Measurements from ENCODE around the gene TUBAL3.

Gene TUBAL3

DNA sequence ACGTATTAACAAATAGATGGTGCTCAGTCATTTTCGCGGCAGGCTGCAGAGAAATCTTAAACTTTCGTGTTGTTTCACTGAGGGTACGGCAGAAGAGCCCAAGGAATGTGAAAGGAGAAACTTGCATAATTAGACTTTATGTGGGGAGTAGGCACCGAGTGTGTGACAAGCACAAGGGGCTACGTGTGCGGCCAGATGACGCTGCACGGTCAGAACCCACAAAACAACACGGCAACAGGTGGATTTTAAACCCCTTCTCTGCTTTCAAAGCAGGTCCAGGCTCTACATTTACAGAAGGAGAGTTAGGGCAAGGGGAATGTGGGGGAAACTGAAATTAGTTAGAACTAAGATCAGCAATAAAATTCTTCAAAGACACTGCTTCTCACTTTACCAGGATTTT, 40.3 kb downstream of the TUBAL3 start:
- TF ChIP-seq, protein P1, sequence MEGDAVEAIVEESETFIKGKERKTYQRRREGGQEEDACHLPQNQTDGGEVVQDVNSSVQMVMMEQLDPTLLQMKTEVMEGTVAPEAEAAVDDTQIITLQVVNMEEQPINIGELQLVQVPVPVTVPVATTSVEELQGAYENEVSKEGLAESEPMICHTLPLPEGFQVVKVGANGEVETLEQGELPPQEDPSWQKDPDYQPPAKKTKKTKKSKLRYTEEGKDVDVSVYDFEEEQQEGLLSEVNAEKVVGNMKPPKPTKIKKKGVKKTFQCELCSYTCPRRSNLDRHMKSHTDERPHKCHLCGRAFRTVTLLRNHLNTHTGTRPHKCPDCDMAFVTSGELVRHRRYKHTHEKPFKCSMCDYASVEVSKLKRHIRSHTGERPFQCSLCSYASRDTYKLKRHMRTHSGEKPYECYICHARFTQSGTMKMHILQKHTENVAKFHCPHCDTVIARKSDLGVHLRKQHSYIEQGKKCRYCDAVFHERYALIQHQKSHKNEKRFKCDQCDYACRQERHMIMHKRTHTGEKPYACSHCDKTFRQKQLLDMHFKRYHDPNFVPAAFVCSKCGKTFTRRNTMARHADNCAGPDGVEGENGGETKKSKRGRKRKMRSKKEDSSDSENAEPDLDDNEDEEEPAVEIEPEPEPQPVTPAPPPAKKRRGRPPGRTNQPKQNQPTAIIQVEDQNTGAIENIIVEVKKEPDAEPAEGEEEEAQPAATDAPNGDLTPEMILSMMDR (IDR thresholded peaks at IDR 0.05; ENCODE audit: borderline replicate concordance, control extremely low read depth, extremely low read depth, insufficient read depth, missing control alignments), result no peak
- DNase-seq (ENCODE audit: low spot score), result no peak
- in situ Hi-C loops (cut with MboI; ENCODE audit: low sequenced_read_pairs, unreplicated experiment), result no loop called here

- TF ChIP-seq, protein P1 (IDR thresholded peaks at IDR 0.05; ENCODE audit: borderline replicate concordance, control extremely low read depth, extremely low read depth, insufficient read depth, missing control alignments), result no peak
- in situ Hi-C loops (cut with MboI; ENCODE audit: low sequenced_read_pairs, unreplicated experiment), result no loop called here
- no peak for DNase-seq (ENCODE audit: low spot score)
Observed at GRCh38 chr10:5362873-5363272, 41.8 kb downstream of the TUBAL3 start.

DNA sequence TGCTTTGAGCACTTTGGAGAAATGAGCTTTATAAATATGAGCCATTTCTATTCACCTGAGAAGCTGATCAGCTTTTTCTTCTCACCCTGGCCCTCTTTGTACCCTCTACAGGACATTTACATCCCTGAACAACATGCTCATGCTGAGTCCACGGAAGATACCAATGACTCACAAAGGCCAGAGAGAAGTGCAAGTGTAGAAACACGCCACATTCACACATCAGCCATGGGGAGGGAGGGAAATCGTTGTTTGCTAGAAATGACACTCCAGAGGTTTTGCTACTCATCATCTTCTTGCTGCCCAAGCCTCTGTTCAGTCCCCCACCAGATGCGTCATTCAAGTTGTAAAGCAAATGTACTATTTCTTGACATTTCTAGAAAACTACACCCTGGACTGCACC, 42.7 kb downstream of the TUBAL3 start:
- TF ChIP-seq, protein P1 (IDR thresholded peaks at IDR 0.05; ENCODE audit: borderline replicate concordance, control extremely low read depth, extremely low read depth, insufficient read depth, missing control alignments), result no peak
- no peak for DNase-seq (ENCODE audit: low spot score)
- in situ Hi-C loops (cut with MboI; ENCODE audit: low sequenced_read_pairs, unreplicated experiment), result no loop called here

DNA sequence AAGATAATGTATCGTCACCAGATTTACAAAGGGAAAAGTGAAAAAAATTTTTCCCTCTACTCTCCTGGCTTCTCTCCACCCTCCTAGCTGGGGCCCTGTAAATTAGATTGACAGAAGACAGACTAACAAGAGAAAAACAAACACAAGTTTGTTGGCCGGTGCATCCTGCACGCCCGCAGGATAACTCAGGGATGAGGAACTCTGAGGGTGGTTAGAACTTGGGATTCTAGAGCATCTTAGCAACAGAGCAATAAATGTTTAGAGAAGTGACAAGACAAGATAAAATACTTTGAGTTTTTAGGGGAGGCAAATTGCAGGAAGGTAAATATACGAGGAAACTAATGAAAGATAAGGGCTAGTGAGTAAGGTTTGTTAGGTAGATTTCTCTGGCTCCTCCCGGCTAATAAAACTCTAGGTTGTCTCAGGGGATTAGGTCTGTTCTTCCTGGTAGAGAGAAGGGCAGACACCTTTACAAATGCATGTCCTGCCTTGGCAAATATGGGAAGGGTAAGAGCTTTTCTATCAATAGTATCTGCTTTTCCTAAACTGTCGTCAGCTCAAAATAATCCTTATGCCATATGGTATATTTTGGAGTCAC, 44.2 kb downstream of the TUBAL3 start:
- in situ Hi-C loops (cut with MboI; ENCODE audit: low sequenced_read_pairs, unreplicated experiment), result no loop called here
- TF ChIP-seq, protein P1 (IDR thresholded peaks at IDR 0.05; ENCODE audit: borderline replicate concordance, control extremely low read depth, extremely low read depth, insufficient read depth, missing control alignments), result no peak
- no peak for DNase-seq (ENCODE audit: low spot score)

- in situ Hi-C loops (cut with MboI; ENCODE audit: low sequenced_read_pairs, unreplicated experiment), result no loop called here
- TF ChIP-seq, protein P1 (IDR thresholded peaks at IDR 0.05; ENCODE audit: borderline replicate concordance, control extremely low read depth, extremely low read depth, insufficient read depth, missing control alignments), result no peak
- DNase-seq (ENCODE audit: low spot score), result no peak
Observed at GRCh38 chr10:5356302-5356763, 48.3 kb downstream of the TUBAL3 start.

GRCh38 chr10:5355594-5356301, 48.9 kb downstream of the TUBAL3 start:
- TF ChIP-seq, protein P1 (IDR thresholded peaks at IDR 0.05; ENCODE audit: borderline replicate concordance, control extremely low read depth, extremely low read depth, insufficient read depth, missing control alignments), result no peak
- in situ Hi-C loops (cut with MboI; ENCODE audit: low sequenced_read_pairs, unreplicated experiment), result no loop called here
- DNase-seq (ENCODE audit: low spot score), result no peak
